Measurements from ENCODE around the gene CECR2.

Gene CECR2

DNA sequence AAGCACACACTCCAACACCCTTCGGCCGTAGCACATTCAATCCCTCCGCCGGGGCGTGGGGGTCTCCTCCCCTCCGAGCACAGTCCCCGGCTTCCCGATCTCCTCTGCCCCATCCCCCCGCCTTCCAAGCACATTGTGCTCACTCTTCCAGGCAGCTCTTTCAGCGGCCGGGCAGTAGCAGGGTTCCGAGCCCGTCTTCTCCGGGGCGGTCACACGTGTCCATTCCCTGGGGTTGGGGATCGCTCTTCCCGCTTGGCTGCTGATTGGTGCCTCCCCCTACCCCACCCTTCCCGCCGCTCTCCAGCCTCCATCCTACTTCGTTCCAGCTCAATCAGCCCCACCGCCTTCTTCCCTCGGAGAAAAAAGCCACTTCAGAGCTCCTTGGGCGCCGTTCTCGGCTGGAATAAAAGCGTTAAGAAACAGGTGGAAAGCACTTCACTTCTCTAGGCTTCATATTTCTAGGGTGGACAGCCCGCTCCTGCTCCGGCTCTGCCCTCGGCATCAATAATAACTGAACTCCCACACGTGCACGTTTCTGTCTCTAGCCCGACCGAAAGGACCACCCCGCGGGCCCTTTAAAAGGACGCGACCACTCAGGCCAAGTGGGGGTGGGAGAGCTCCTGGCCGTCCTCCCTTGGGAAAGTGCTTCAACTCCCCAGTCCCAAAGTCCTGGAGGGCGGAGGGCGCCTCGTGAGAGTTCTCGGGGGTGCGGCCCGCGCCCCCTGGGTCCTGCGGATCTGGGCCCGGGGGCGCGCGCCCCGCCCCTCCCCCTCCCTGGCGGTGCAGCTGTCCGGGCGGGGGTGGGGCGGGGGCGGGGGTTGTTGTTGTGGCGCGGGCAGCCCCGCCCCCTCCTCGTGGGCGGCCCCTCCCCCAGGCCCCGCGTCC, 464 bp upstream of the CECR2 start:
- no peak for DNase-seq

DNA sequence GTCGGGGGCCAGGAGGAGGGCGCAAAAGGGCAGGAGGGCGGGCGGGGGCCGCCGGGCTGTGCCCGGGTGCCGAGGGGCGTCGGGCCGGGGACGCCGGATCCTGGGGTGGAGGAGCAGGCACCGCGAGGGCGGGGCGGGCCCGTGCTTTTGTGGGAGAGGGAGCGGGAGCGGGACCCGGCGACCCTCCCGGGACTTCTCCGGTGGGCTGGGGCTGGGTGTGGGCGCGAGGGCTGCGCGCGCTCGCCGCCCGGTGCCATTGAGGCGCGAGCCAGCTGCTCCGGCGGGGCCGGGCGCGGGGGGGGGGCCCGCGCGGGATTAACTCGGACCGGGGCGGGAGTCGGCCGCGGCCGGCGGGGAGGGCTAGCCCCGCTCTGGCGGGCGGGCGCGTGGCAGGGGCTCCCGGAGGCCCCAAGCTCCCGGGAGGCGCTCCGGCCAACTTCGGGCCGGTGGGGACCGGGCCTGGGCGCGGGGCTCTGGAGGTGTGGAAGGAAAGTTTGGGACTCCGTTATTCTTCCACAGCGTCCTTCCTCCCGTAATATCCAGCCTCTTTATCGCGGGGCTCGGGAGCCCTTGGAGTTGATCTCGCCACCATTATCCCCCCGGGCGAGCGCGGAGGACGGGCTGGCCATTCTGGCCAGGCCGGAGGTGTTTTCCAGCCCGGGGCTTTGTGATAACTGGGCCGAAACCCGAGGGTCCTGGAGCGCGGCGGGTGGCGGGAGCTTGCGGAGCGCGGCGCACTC, 936 bp downstream of the CECR2 start:
- DNase-seq = no peak

DNA sequence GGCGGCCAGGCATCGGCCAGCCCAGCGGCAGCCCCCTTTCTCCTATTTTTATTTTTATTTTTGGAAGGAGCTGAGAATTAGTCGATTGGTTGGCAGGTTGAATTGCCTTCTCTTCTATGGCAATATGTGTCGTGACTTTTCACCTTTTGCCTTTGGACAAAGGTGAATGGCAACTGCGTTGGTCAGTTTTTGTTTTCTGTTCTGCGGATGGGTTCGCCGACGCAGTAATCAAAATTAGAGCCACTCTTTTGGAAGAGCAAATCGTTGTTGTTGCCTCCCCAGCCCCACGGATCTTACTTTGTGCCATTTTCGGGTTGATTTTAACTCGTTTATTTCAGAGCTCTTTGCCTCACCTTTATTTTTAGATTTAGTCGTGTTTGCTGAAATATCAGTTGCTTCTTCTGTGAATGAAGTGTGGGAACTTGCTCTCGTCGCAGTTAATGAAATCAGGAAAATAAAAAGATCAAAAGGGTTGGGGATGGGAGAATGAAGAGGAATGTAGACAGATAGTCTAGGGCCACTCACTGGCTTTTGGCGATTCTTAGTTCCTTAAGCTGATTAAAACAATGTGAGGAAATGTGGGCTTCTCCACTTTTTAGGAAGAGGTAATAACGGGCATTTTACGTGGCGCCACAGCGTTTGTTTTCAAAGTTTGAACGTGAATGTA, 1.6 kb downstream of the CECR2 start:
- DNase-seq = no peak

DNA sequence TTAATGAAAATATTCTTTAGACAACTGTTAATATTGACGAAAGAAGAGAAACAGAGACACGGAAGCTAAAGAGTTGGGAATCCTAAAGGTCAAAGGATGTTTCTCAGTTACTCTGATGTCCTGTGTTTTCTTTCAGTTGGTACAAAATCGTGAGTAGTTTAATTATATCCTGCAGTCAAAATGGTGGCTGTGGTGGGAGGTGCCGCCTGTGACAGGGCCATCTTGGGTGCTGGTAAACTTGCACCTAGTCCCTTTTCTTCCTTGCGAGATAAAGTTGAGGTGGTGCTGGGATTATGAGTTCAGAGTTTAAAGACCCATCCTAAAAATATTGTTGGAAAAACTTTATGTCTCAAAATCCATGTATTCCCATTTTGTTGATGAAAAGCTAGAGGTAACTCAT, 2.2 kb downstream of the CECR2 start:
- DNase-seq = no peak

DNA sequence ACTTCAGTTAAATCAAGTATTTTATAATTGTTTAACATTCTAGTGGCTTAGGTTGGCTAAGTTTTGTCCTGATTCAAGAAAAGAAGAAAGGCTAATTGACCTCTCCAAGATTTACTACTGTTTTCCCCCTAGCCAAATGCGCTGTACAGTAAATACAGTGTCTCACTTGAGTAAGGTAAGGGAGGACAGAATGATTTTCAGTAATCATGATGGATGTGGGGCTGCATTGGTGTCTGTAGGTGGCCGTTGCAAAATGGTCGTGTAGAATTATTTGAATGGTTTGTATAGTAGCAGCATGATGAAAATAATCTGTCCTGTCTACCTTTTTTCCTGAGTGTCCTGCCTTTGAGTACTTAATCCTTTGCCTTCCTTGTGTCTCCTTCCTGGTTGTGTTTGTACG, 4.6 kb downstream of the CECR2 start:
- no peak for DNase-seq

DNA sequence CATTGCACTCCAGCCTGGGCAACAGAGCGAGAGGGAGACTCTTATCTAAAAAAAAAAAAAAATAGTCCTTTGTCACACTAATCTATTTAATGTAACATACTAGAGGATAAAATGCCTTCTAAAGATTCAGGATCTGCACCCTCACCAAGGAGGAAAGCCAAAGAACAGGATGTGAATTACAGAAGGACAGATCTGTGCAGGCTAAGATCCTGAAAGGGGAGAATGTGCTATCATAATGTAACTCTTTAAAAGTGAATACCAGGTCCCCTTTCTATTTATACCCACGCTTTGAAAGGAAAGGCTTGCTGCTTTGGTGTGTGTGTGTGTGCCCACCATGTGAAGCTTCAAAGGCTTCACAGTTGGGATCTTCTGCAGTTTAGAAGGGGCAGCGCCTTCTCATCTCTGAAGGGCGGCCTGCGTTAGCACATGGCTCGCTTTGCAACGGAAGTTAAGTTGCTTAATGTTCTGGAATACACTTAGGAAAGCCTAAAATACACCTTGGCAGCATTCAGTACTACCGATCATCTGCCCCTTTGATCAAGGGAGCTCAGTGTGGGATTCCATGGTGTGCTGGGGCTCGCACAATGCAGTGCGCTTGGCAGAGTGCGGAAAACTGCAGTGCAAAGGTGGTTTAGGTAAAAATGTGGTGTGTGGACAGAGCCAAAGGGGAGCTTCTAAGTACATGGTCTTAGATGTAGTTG, 6.8 kb downstream of the CECR2 start:
- no peak for DNase-seq

DNA sequence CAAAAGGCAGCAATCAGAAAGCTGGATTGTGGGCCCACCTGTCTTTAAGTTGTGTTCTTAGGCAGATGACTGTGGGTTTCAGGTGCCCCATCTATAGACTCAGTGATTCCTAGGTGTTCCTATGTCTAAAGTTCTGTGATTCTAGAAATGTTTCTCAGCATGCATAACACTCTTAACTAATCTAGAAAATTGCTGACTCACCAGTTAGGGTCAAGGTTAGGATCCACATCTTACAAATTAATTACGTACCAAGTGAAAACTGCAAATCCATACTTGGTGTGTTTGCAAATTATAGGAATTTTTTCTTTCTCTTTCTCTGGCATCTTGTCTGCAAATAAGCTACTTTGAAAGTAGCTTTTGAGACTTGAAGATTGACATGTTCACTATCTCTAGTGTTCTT, 7.7 kb downstream of the CECR2 start:
- no peak for DNase-seq

DNA sequence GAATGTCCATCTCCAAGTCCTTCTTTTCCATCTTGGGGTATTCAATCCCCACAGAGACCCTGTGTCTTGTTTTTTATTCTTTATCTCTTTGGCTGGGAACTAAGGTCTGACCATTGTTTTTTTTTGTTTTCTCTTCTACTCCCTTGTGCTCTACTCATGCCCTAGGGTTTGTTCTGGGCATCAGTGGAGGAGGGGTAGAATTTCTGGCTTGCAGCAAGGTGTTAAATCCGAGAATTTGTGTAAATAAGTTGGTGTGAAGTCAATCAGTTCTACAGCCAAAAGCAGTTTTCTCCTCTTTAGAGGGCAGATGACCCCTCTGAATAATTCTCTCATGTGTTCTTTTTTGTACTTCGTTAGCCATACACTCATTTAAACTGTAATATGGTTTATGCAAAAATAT, 10.7 kb downstream of the CECR2 start:
- DNase-seq = no peak

DNA sequence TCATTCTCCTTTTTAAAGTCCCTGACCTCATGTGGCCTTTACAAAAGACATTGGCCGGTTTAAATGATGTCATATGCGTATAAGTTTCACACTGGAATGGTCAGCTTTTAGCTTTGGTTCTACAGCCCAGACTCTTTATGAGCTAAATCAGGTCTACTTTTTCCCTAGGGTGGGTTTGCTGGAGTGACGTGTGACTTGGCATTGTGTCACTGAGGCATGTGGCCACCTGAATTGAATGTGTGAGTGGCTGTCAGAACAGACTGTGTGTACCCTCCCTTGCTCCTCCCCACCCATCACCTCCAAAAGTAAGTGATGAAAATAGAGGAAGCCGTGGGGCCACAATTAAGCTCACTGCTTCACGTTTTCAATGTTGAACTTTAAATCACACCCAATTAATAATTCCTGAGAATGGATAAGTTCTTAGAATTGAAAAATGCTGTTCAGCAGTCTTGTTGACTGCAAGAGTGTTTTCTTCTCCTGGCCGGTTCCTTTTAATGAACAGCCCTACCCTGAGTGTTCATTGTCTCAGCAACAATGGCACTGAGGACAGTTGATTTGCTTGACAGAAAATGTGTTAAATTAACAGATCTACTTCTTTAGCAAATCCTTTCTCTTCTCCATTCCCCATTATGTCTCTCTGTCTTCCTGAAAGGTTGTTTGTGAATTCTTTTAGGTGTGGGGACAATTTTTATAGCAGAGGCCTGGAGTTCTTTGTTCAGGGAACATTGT, 11.3 kb downstream of the CECR2 start:
- no peak for DNase-seq

DNA sequence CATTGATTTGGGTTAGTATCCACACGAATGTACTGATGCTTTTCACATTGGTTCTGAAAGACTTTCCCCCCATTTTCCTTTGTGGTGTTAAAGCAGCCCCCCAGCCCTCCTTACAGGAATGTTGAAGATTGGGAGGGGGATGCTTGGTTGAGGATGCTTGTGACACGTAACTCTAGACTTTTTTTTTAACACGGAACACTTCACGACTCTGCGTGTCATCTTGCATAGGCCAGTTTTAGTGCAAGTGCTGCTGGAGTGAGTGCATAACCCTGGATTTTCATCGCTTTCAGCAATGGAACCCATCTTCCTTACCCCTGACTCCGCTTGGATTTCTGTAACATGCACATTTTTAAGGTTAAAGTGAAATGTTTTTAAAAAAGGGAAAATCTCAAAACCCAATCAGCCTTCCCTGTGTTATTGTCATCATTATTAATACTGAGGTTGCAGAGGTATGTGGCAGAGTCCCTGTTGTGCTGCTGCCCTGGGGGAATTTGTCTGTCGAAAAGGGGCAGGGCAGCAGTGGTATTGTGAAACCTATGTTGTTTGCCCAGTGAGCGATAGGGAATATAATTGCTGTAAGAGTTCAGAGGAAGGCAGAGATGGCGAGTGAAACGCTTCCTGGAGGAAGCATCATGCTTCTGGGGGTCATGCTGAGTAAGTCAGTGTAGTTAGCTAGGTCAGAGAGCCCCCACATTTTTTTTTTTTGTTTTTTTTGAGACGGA, 12.1 kb downstream of the CECR2 start:
- DNase-seq = no peak

DNA sequence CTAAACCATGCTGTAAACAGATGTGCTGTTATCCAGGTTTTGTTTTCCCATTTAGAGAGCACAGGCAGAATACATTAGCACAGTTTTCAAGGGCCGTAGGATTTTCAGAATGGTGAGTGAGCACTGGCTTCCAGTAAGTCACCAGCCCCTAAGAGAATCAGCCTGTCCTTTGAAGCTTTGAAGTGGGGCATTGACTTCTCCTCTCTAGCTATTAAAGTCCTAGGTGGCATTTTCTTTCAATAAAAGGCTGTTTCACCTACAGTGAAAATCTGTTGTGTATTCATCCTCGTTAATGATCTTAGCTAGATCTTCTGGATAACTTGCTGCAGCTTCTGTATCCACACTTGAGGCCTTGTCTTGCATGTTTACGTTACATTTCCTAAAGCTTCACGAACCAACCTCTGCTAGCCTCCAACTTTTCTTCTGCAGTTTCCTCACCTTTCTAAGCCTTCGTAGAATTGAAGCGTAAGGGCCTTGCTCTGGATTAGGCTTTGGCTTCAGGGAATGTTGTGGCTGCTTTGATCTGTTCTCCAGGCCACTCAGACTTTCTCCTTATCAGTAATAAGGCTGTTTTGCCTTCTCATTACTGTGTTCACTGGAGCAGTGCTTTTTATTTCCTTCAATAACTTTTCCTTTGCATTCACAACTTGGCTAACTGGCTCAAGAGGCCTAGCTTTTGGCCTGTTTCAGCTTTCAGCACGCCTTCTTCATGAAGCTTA, 15.5 kb downstream of the CECR2 start:
- DNase-seq = no peak

DNA sequence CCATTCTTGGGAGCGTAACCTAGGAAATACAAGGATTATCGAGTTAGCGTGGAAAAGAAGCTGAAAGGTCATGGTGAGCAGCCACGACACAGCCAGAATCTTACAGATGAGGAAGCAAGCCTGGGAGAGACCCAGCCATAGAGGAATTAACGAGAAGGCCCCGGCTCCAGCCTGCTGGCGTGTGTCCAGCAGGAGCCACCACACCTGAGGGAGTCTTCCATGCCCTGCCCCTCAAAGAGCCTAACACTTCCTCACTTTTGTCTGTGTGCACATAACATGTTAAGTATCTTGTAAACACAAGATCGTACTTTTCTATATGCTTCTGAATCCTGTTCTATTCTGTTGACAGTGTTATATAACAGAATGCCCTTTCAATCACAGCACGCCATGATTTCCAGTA, 18.1 kb downstream of the CECR2 start:
- no peak for DNase-seq

DNA sequence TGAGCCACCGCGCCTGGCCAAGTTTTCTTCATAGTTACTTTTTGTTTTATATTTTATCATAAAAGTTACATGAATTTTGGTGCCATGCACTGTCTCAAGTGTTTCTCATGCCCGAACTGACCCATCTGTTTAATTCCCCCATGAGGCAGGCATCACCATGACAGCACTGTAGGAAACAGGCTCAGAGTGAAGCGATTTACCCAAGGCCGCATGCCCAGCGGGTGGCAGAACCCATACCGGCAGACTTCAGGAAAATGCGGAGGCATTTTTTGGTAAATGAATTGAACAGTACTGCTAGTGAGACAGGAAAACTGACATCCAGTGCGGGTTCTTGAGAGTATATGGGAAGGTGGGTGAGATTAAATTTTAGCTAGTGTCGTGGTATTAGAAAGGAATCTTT, 19.0 kb downstream of the CECR2 start:
- DNase-seq = no peak

DNA sequence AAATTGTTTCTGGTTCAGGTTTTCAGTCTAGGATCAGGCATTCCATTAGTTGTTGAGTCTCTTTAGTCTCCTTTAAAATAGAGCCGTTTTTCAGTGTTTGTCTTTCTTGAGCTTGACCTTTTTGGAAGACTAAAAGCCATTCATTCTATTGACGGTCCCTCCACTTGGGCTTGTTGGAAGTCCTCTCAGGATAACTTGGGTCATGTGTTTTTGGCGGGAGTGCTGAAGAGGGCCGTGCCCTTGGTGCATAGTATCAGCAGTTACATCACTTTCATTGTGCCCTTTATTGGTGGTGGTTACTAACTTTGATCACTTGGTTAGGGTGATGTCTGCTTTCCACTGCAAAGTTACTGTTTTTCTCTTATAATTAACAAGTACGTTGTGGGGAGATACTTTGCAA, 20.8 kb downstream of the CECR2 start:
- DNase-seq = no peak

DNA sequence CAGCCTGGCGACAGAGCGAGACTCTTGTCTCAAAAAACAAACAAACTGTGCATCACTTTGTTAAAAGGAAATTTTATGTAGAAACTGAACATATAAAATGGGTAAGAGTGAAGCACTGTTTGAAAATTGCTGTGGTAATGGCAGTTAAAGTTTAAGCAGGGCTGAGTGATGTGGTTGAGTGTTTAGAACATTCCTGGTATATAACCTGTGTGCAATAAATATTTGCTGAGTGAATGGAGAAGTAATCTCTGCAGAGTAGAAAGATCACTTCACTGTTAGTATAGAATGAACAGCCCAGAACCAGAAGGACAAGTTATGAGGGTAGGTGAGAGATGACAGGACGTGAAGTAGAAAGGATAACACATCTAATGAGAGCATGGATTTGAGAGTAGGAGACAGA, 27.3 kb downstream of the CECR2 start:
- no peak for DNase-seq

DNA sequence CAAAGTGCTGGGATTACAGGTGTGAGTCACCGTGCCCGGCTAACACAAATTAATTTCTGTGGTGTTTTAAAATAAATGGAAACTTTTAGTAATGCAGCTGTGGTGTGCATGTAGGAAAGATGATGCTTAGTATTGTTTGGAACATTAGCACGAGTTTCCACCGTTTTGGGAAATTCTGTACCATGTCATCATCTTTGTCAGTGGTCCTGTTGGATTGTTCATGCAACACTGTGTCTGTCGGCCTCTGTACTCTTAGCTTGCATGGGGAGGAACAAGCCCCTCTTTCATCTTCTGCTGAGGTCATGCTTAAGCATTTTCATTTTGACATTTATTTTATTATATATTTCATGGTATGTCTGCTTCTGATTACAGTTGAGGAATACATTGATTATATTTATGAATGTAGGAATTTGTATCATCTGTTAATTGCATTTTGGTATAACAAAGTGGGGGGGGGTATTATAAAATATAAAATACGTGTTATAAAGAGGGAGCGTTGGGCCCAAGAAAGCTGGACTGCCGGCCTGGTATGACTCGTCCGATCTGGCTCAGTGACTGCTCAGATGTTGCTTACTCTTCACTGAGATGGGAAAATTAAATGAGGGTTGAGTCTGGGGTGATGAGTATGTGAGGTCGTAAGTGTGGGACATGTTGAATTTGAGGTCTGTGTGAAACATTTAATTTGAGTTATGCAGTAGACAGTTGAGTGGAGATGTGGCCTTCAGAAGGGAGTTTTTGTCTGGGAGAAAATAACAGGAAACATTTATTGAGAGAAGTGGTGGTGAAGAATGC, 28.7 kb downstream of the CECR2 start:
- no peak for DNase-seq

DNA sequence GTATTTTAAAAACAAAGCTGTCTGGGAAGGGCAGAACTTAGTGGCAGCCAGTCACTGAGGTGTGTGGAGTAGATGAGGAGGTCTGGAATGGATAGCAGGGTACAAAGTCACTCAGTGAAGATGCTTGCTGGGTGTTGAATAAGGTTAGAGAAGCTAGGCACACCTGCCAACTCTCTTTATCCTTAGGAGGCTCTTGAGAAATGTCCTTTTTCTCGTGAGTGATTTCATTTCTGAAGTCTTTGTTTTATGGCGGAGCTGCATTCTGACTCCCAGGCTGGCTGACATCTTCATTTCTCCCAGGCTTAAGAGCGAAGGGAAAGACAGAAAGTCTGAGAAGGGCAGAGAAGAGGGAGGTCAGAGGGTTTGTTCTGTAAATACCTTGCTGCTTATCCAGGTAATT, 31.0 kb downstream of the CECR2 start:
- no peak for DNase-seq

DNA sequence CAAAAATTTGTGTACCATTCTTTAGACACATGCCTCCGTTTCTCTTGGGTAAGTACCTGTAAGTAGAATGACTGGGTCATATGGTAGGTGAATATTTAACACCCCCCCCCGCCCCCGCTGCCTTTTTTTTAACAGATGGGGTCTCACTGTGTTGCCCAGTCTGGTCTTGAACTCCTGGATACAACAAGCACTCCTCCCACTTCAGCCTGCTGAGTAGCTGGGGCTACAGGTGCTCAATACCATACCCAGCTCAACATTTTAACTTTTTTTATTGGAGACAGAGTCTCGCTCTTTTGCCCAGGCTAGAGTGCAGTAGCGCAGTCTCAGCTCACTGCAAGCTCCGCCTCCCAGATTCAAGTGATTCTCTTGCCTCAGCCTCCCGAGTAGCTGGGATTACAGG, 32.5 kb downstream of the CECR2 start:
- no peak for DNase-seq

DNA sequence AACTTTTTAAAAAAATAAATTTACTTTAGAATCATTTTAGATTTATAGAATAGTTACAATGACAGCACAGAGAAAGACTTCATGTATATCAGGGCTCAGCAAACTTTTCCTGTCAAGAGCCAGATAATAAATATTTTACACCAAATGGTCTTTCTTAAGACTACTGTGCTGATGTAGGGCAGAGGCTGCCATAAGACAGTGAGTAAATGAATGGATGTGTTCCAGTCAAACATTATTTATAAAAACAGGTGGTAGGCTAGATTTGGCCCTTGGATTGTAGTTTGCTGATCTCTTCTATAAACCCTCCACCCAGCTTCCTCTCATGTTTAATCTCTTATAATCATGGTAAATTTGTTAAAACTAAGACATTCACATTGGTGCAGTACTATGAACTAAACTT, 33.0 kb downstream of the CECR2 start:
- DNase-seq = no peak

DNA sequence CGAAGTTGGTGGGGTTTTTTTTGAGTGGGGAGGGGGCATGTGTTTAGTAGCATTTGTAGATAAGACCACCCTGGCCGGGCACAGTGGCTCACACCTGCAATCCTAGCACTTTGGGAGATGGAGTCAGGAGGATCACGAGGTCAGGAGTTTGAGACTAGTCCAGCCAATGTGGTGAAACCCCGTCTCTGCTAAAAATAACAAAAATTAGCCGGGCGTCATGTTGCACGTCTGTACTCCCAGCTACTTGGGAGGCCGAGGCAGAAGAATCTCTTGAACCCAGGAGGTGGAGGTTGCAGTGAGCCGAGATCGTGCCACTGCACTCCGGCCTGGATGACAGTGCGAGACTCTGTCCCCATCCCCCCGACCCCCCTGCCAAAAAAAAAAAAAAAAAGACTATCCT, 34.6 kb downstream of the CECR2 start:
- no peak for DNase-seq
